ENCODE measurements around the gene MAST2.

DNA sequence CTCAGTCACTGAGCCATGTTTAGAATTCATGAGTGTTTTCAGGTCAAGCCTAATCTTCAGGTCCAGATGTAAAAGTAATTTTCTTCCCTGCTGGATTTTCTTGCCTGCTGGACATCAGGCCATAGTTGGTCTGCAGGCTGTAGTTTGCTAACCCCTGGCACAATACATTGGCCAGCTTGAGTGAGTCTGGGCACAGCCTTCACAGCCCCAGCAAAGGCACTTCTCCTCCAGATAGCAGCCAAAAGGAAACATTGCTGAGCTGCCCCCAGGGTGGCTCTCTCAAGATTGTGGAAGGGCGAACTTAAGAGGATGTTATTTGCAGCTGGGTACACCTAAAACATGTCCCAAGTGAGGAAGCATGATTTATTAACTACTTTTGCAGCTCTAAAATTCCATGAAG is 202.2 kb downstream of the MAST2 start:
- TF ChIP-seq, protein P1, sequence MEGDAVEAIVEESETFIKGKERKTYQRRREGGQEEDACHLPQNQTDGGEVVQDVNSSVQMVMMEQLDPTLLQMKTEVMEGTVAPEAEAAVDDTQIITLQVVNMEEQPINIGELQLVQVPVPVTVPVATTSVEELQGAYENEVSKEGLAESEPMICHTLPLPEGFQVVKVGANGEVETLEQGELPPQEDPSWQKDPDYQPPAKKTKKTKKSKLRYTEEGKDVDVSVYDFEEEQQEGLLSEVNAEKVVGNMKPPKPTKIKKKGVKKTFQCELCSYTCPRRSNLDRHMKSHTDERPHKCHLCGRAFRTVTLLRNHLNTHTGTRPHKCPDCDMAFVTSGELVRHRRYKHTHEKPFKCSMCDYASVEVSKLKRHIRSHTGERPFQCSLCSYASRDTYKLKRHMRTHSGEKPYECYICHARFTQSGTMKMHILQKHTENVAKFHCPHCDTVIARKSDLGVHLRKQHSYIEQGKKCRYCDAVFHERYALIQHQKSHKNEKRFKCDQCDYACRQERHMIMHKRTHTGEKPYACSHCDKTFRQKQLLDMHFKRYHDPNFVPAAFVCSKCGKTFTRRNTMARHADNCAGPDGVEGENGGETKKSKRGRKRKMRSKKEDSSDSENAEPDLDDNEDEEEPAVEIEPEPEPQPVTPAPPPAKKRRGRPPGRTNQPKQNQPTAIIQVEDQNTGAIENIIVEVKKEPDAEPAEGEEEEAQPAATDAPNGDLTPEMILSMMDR (IDR thresholded peaks at IDR 0.05) = no peak
- no peak for TF ChIP-seq POLR2AphosphoS5 (IDR thresholded peaks at IDR 0.05)
- no peak for TF ChIP-seq POLR2A (IDR thresholded peaks at IDR 0.05)
